DMS53 (cell line): Measurements from ENCODE around the gene HBE1.
"Not testable (repeated sequence)": the region's sequence is repeated elsewhere in the genome, so short reads cannot be mapped to it uniquely, and the experiment has no call there.

Experiments used
- DNase-seq: peaks from one replicate; lab custom pipeline; 2025; lab: John Stamatoyannopoulos, UW

Gene HBE1

DNA sequence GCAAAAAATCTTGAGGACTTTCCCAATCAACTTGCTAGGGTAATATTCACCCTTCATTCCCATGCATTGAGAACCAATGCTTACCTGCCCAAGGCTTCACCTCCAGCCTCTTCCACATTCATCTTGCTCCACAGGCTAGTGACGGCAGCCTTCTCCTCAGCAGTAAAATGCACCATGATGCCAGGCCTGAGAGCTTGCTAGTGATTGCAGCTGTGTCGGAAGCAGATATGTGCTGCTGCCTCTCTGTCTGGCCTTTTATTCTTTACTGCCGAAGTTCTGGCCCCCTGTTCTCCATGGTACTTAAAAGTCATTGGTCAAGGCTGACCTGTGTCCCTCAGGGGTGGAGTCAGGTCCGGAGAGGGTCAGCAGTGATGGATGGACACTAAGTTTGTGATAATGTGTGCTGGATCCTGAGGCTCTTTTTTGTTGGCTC is at the start of gene HBE1:
HBE1 (minus strand) TSS at position 231 of the 433 bp plus-strand sequence; CDS start at position 176, 55 bp downstream.
- no peak for DNase-seq

DNA sequence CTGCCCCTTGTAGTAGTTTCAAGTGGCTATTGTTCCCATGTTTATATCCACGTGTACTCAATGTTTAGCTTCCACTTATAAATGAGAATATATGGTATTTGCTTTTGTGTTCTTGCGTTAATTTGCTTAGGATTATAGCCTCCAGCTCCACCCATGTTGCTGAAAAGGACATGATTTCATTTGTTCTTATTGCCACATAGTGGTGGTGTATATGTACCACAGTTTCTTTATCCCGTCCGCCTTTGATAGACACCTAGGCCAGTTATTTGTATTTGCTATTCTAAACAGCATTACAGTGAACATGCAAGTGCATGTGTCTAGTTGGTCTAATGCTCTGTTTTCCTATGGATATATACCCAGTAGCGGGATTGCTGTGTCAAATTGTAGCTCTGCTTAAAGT is 47.5 kb upstream of the HBE1 start:
- DNase-seq, result peak; percentile 67

DNA sequence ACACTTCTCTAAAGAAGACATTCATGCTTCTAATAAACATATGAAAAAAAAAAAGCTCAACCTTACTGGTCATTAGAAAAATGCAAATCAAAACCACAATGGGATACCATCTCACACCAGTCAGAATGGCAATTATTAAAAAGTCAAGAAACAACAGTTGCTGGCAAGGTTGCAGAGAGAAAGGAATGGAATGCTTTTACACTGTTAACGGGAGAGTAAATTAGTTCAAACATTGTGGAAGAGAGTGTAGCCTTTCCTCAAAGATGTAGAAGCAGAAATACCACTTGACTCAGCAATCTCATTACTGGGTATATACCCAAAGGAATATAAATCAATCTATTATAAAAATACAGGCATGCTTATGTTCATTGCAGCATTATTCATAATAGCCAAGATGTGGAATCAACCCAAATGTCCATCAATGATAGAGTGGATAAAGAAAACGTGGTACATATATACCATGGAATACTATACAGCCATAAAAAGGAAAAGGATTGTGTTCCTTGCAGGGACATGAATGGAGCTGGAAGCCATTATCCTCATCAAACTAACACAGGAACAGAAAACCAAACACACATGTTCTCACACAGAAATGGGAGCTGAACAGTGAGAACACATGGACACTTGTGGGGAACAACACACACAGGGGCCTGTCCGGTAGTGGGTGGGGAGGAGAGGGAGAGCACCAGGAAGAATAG is 43.7 kb upstream of the HBE1 start:
- DNase-seq, result not testable (repeated sequence)

GRCh38 chr11:5310423-5310822 is 40.7 kb upstream of the HBE1 start:
- no peak for DNase-seq

DNA sequence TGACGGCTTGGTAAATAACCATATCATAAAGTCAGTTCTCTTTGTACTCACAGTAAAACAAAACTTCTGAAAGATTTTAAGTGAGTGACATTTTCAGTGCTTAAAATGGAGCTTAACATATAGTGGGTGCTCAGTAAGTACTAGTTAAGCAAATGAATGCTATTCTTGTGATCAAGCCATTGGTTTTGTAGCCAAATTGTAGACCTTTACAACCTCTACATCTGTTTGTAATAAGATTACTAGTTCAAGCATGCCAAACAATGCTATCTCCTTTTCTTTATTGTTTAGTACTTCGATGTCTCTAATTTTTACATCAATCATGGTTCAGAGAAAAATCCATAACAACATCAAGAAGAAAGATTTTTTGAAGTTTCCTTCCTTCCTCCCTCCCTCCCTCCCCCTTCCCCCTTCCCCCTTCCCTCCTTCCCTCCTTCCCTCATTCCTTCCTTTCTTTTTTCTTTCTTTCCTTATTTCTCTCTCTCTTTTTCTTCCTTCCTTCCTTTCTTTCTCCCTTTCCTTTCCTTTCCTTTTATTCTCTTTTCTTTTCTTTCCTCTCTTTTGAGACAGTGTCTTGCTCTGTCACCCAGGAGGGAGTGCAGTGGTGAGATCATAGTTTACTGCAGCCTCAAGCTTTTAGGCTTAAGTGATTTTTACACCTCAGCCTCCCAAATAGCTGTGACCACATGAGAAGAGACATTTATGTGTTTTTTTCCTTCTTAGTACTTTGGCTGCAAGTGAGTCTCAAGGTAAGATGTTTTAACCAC is 37.7 kb upstream of the HBE1 start:
- no peak for DNase-seq

GRCh38 chr11:5304046-5304445 is 34.3 kb upstream of the HBE1 start:
- no peak for DNase-seq

DNA sequence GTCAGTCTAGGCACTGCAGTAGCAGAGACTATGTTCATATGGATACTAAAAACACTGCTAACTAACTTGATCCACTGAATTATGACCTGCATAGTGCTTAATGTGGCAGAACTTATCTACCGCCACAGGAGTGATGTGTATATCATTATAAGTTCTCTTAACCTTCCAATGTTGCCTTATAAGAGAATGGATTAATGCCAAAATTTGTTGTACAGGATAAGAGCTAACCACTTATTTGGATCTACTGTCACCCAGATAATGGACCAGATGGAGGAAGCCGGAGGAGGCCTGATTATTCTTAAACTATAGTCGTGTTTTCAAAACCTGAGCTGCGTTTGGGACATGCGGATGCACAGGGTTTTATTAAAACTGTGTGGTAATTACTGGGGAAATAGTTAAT is 33.9 kb upstream of the HBE1 start:
- no peak for DNase-seq

- DNase-seq, result no peak
Observed at GRCh38 chr11:5301846-5302245, 32.1 kb upstream of the HBE1 start, which contains the start of gene OR51B4. Gene OR51B4 (minus strand): TSS chr11:5301946. CDS start chr11:5301946, 0 bp downstream.

- DNase-seq, result no peak
Observed at GRCh38 chr11:5300251-5300650, 30.5 kb upstream of the HBE1 start.

DNA sequence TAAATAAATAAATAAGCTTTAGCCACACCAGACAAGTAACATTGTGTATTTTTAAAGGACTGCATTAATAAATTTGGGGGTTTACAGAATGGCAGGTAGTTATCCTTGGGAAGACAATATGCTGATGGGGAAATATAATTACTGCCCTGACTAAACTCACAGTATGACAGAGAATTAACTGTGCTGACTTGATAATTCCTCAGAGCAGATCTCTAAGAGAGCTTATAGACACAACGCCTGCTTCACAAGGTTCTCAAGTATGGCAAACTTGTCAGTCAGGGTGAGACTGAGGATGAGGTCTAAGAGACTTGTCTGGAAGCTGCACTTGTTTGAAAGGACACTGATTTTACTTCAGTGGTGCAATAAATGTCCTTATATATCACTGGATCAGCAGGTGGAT is 28.7 kb upstream of the HBE1 start:
- no peak for DNase-seq

DNA sequence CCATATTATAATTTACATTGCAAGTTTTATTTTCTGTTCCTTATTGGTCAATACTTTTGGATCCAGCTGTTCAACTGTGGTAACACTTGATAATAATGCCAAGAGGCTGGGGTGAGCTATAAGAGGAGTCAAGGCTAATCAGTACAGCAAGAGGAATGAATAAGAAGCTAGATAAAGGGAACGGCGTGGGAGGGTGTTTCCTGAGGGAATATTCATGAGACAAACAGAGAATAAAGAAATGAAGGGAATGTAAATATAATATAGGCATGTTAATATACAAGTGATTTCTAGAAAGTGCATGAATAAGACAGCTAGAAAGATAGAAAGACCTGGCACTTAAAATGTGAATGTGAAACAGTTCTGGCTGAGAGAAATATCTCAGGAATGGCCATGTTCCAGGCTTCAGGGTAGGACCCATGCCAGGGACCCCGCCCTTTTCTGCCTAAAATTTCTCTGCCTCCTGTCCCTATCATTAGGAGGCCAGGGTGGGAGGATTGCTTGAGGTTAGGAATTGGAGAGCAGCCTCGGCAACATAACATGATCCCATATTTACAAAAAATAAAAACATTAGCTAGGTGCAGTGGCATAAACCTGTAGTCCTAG is 28.1 kb upstream of the HBE1 start:
- DNase-seq, result no peak

GRCh38 chr11:5294342-5294995 is 24.7 kb upstream of the HBE1 start:
- DNase-seq, result not testable (repeated sequence)

- peak; percentile 24 for DNase-seq
Observed at GRCh38 chr11:5293028-5293427, 23.3 kb upstream of the HBE1 start.

- peak; percentile 75 for DNase-seq
Observed at GRCh38 chr11:5291207-5291838, 21.6 kb upstream of the HBE1 start.

- no peak for DNase-seq
Observed at GRCh38 chr11:5290106-5290505, 20.4 kb upstream of the HBE1 start.

GRCh38 chr11:5289696-5290095 is 20.0 kb upstream of the HBE1 start:
- no peak for DNase-seq

DNA sequence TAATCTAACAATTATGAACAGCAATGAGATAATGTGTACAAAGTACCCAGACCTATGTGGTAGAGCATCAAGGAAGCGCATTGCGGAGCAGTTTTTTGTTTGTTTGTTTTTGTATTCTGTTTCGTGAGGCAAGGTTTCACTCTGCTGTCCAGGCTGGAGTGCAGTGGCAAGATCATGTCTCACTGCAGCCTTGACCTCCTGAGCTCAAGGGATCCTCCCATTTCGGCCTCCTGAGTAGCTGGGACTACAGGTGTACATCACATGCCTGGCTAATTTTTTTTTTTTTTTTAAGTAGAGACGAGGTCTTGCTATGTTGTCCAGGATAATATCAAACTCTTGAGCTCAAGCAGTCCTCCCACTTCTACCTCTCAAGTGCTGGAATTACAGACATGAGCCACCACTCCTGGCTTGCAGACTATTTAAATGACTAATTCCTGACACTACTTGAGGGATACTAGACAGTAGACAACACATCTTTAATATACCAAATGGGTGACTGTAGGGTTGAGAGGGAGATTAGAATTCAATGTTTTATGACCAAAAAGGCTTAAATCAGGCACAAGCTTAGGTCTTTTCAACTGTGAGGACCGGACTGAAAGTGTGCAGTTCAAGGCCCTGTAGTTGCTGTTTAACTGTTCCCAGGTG is 19.3 kb upstream of the HBE1 start:
- no peak for DNase-seq

GRCh38 chr11:5288108-5288905 is 18.6 kb upstream of the HBE1 start:
- DNase-seq, result no peak

GRCh38 chr11:5286901-5287300 is 17.2 kb upstream of the HBE1 start:
- no peak for DNase-seq

DNA sequence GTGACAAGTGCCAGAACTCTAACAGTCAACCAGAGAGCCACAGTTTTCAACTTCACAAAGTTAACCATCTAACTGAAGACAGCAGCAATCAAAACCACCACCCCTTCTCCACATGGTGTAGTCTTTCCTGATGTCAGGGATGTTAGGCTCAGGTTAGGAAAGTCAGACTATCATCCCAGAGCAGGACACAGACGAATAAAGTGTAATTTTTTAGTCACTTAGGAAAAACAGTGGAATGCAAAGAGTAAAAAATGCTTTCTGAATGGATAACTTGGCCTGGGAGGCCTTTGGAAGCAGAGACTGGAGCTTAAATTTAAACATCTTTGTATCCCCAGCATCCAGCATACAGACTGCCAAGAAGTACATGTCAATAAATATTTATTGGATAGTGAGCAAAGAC is 16.6 kb upstream of the HBE1 start:
- no peak for DNase-seq
